Measurements from ENCODE around the gene PDILT. TPM values are rescaled to one million over a fixed set of nuclear protein-coding genes. Genes with fewer than 3 reads are reported as not detected.

PDILT gene
- total RNA-seq, 1 donor from 2014 or later, result not detected

DNA sequence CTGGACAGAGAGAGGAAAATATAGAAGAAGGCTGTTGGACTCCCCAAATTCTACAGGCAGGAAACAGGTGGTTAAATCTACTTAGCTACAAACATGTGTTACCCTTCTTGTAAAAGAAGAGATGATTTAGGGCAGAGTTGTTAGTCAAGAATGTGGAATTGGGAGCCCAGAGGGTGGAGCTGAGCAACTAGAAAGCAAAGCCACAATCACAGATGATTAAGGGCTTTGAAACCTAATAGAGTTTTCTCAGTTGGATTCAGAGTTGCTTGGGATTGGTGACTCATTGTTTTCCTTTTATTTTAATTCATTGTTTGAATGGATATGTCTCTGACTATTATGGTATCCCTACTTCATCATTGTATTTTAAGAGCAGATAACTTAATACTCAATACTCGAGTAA lies 11.0 kb upstream of the PDILT start:
- H3K27ac Mint-ChIP-seq (ENCODE audit: unreplicated experiment), result no peak overlapping the region
- no peaks in the 10 kb centered on the region for H3K4me1 Mint-ChIP-seq (ENCODE audit: unreplicated experiment)
- no peak for DNase-seq (ENCODE audit: extremely low spot score, unreplicated experiment)
- TF ChIP-seq, protein P1, sequence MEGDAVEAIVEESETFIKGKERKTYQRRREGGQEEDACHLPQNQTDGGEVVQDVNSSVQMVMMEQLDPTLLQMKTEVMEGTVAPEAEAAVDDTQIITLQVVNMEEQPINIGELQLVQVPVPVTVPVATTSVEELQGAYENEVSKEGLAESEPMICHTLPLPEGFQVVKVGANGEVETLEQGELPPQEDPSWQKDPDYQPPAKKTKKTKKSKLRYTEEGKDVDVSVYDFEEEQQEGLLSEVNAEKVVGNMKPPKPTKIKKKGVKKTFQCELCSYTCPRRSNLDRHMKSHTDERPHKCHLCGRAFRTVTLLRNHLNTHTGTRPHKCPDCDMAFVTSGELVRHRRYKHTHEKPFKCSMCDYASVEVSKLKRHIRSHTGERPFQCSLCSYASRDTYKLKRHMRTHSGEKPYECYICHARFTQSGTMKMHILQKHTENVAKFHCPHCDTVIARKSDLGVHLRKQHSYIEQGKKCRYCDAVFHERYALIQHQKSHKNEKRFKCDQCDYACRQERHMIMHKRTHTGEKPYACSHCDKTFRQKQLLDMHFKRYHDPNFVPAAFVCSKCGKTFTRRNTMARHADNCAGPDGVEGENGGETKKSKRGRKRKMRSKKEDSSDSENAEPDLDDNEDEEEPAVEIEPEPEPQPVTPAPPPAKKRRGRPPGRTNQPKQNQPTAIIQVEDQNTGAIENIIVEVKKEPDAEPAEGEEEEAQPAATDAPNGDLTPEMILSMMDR (IDR thresholded peaks at IDR 0.05), result no peak
- H3K9me3 Mint-ChIP-seq (ENCODE audit: unreplicated experiment), result peaks cover 7% of the 10 kb centered on the region
- no peak overlapping the region for H3K4me3 Mint-ChIP-seq (ENCODE audit: unreplicated experiment)
- H3K36me3 Mint-ChIP-seq (ENCODE audit: unreplicated experiment), result no peaks in the 10 kb centered on the region
- no peaks in the 10 kb centered on the region for H3K27me3 Mint-ChIP-seq (ENCODE audit: unreplicated experiment)

DNA sequence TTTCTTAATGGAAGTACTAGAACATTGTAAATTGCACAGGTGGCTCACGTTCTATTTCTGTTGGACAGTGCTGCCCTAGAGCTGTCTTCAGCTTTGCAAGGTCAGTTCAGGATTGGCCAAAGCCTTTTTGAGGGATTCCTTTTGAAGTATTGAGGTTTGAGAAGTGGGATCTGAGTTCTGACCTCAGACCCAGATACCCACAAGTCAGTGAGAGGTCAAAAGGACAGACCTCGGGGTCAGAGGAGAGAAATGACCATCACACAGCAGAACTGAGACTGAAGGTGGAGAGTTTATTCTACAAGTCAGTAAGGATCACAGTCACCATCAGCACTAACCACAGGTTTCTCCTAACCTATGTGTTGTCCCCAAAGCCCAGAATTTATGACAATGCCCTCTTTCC lies 6.5 kb upstream of the PDILT start:
- H3K27ac Mint-ChIP-seq (ENCODE audit: unreplicated experiment), result no peak overlapping the region
- peaks cover 3% of the 10 kb centered on the region for H3K9me3 Mint-ChIP-seq (ENCODE audit: unreplicated experiment)
- TF ChIP-seq, protein P1 (IDR thresholded peaks at IDR 0.05), result no peak
- no peak for DNase-seq (ENCODE audit: extremely low spot score, unreplicated experiment)
- H3K36me3 Mint-ChIP-seq (ENCODE audit: unreplicated experiment), result no peaks in the 10 kb centered on the region
- H3K27me3 Mint-ChIP-seq (ENCODE audit: unreplicated experiment), result no peaks in the 10 kb centered on the region
- no peak overlapping the region for H3K4me3 Mint-ChIP-seq (ENCODE audit: unreplicated experiment)
- peaks cover 5% of the 10 kb centered on the region for H3K4me1 Mint-ChIP-seq (ENCODE audit: unreplicated experiment)

DNA sequence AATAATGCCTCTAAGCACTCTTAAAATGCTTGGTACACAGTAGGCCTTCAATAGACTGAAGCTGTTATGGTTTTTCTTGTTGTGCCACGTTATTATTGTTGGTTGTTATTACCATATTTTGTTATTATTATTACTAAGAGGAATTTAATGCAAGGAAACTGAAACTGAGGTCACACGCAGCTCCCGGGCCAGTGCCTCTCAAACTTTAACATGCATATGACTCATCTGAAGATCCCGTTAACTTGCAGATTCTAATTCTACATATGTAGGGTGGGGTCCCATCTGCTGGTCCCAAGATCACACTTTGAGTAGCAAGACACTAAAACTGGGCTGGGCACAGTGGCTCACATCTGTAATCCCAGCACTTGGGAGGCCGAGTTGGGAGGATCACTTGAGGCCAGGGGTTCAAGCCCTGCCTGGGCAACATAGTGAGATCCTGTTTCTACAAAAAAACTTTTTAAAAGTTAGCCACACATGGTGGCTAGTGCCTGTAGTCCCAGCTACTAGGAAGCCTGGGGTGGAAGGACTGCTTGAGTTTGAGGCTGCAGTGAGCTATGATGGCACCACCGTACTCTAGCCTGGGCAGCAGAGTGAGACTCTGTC lies 5.7 kb upstream of the PDILT start:
- no peaks in the 10 kb centered on the region for H3K36me3 Mint-ChIP-seq (ENCODE audit: unreplicated experiment)
- no peak for DNase-seq (ENCODE audit: extremely low spot score, unreplicated experiment)
- no peak overlapping the region for H3K4me3 Mint-ChIP-seq (ENCODE audit: unreplicated experiment)
- H3K27me3 Mint-ChIP-seq (ENCODE audit: unreplicated experiment), result no peaks in the 10 kb centered on the region
- peak overlapping the region; percentile 88 for H3K27ac Mint-ChIP-seq (ENCODE audit: unreplicated experiment)
- H3K4me1 Mint-ChIP-seq (ENCODE audit: unreplicated experiment), result peaks cover 5% of the 10 kb centered on the region
- TF ChIP-seq, protein P1 (IDR thresholded peaks at IDR 0.05), result no peak
- peaks cover 3% of the 10 kb centered on the region for H3K9me3 Mint-ChIP-seq (ENCODE audit: unreplicated experiment)

DNA sequence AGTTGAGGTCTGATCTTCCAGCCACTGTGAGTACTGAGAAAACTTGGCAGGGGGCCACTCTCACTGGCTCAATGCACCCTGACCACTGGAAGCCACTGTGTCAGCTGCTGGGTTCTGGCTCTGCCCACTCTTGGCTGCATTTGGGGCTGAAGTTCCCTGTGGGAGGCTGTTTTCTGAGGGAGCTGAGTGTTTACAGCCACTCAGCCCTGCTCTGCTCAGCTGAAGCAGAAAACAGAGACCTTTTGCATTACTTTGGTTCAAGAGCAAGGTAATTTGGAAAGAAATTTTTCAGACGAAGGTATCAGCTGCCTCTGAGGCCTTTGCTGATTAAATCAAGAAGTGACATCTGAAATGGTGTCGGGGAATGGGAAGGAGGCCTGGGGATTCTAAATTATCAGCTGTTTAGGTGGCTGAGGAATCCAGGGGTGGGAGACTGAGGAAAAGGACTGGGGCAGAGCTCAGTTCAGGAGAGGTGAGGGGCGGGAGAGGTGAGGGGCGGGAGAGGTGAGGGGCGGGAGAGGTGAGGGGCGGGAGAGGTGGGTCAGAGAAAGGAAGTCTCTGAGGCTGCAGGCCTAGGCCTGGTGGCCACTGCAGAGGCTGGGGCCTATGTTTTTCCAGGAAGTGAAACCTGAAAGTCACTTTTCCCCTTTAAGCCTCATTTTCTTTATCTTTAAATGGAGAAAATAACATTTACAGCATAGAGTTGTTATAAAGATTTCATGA lies 5.0 kb upstream of the PDILT start, which contains the start of gene ACSM5:
ACSM5 (plus strand) TSS at position 137 of the 723 bp plus-strand sequence. CDS start 1,951 bp downstream, outside the sequence.
- peaks cover 5% of the 10 kb centered on the region for H3K4me1 Mint-ChIP-seq (ENCODE audit: unreplicated experiment)
- TF ChIP-seq, protein P1 (IDR thresholded peaks at IDR 0.05), result no peak
- no peaks in the 10 kb centered on the region for H3K27me3 Mint-ChIP-seq (ENCODE audit: unreplicated experiment)
- H3K9me3 Mint-ChIP-seq (ENCODE audit: unreplicated experiment), result peaks cover 3% of the 10 kb centered on the region
- H3K4me3 Mint-ChIP-seq (ENCODE audit: unreplicated experiment), result no peak within 1 kb of the TSS
- no peak for DNase-seq (ENCODE audit: extremely low spot score, unreplicated experiment)
- no peaks in the 10 kb centered on the region for H3K36me3 Mint-ChIP-seq (ENCODE audit: unreplicated experiment)
- peak within 1 kb of the TSS; percentile 88 for H3K27ac Mint-ChIP-seq (ENCODE audit: unreplicated experiment)

DNA sequence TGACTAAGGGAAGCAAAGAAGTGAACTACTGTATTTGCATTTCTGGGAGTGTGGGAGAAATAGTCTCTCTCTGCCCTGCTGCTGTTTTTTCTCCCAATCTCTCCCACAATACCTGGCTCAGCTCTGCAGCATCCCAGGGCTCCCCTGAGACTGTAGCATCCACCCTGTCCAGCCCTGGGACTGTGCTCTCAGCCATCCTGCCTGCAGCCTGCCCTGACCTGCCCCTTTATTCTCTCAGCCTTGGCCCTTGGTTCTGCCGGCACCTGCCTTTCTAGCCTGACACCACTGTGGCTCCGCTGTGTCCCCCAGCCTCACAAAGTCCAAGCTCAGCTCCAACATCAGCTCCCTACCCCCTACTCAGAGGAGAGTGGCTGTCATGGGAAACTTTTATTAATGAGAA lies 1.9 kb downstream of the PDILT start:
- H3K4me1 Mint-ChIP-seq (ENCODE audit: unreplicated experiment), result no peaks in the 10 kb centered on the region
- H3K27ac Mint-ChIP-seq (ENCODE audit: unreplicated experiment), result no peak overlapping the region

More for the DNA sequence above, 1.9 kb downstream of the PDILT start:
- no peak for DNase-seq (ENCODE audit: extremely low spot score, unreplicated experiment)
- Mint-ChIP-seq H3K4me3 (ENCODE audit: unreplicated experiment) (no peak overlapping the region), H3K36me3 (ENCODE audit: unreplicated experiment) (no peaks in the 10 kb centered on the region), H3K27me3 (ENCODE audit: unreplicated experiment) (no peaks in the 10 kb centered on the region), H3K9me3 (ENCODE audit: unreplicated experiment) (no peaks in the 10 kb centered on the region)
- TF ChIP-seq, protein P1 (IDR thresholded peaks at IDR 0.05), result no peak
